ENCODE data around the gene MTX1. TPM values are rescaled to one million over a fixed set of nuclear protein-coding genes. Genes with fewer than 3 reads are reported as not detected.

MTX1 gene
- total RNA-seq, 6 donors from 2014 or later: 23.0 to 68.4 (median 37.4) TPM

DNA sequence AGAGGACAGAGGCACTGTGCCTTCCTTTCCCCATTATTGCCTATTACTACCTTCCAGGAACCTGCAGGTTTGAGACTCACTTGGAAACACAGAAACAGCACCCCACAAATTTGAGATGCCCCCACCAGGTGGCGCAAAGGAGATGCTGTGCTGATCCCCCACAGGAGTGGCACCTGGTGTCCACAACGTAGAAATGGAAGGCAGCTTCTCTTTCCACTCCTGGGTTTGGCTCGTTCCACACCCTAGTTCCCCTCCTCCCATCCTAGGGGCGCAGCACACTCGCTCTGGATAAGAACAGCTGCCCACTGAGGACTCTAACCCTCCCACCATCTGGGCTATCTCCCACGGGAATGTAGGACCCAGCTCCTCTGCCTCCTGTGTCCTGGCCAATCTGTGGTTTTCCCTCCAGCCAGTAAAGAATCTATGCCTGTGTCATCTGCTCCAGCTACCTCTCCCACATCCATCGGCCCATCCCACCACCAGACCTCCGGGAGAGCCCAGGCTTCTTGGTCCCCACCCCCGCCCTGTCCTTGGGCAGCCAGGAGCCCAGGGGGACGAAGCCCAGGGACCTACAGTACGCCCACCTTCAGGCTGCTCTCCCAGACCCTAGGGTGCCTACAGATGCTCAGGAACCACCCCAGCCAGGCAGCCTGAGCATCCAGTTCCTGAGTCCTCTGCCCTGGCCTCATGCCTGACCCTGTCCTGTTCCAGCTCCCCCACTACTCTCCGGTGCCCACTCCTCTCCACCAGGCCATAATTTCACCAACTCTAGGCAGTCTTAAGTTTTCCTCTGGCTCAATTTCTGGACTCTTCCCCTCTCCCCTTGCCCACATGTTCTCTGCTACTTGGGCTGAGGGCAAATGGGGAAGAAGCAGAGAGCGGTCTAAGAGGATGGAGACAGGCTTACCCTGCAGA lies 1.3 kb upstream of the MTX1 start:
- 34 to 35% methylated on average over 13 of the region's 13 CpGs for WGBS, 2 donors
- H3K4me3 ChIP-seq: peak overlapping the region in 3 of 4 donors; percentile 70 to 88 (median 79)
- peak; percentile 36 to 90 for DNase-seq

GRCh38 chr1:155207806-155208540 lies 522 bp upstream of the MTX1 start, which contains the start of gene THBS3:
Gene THBS3, minus strand, starts transcription at chr1:155207897. Its CDS starts 21 bp downstream, at chr1:155207876.
- WGBS, 2 donors: 20 to 23% methylated on average over 16 to 17 of the region's 17 CpGs
- Histone ChIP-seq H3K4me1 (peaks cover 26 to 32% (median 27%) of the 10 kb centered on the region in 4 donors), H3K27me3 (no peaks in the 10 kb centered on the region), H3K27ac (peak within 1 kb of the TSS; percentile 97 to 100 (median 98)), H3K36me3 (peaks cover 0 to 10% (median 3%) of the 10 kb centered on the region in 4 donors), H3K9me3 (no peaks in the 10 kb centered on the region), H3K4me3 (peak within 1 kb of the TSS; percentile 68 to 88 (median 74))
- DNase-seq (no peak), ATAC-seq (ENCODE audit: low FRiP score in 2 of 2) (peak; percentile 1 to 43)
- no peak for TF ChIP-seq POLR2AphosphoS5 (IDR thresholded peaks at IDR 0.05)
- no peak for TF ChIP-seq EP300 (IDR thresholded peaks at IDR 0.05)
- TF ChIP-seq POLR2A (IDR thresholded peaks at IDR 0.05): no peak
- TF ChIP-seq, protein P1, sequence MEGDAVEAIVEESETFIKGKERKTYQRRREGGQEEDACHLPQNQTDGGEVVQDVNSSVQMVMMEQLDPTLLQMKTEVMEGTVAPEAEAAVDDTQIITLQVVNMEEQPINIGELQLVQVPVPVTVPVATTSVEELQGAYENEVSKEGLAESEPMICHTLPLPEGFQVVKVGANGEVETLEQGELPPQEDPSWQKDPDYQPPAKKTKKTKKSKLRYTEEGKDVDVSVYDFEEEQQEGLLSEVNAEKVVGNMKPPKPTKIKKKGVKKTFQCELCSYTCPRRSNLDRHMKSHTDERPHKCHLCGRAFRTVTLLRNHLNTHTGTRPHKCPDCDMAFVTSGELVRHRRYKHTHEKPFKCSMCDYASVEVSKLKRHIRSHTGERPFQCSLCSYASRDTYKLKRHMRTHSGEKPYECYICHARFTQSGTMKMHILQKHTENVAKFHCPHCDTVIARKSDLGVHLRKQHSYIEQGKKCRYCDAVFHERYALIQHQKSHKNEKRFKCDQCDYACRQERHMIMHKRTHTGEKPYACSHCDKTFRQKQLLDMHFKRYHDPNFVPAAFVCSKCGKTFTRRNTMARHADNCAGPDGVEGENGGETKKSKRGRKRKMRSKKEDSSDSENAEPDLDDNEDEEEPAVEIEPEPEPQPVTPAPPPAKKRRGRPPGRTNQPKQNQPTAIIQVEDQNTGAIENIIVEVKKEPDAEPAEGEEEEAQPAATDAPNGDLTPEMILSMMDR (IDR thresholded peaks at IDR 0.05): no peak

More for the DNA sequence above, 1.3 kb upstream of the MTX1 start:
- Histone ChIP-seq H3K9me3 (no peaks in the 10 kb centered on the region), H3K27ac (peak overlapping the region; percentile 97 to 100 (median 98)), H3K36me3 (peaks cover 0 to 9% (median 2%) of the 10 kb centered on the region in 4 donors), H3K4me1 (peaks cover 26 to 32% (median 27%) of the 10 kb centered on the region in 4 donors), H3K27me3 (no peaks in the 10 kb centered on the region)
- peak; percentile 51 to 66 for ATAC-seq (ENCODE audit: low FRiP score in 2 of 2)
- TF ChIP-seq, protein P1 (IDR thresholded peaks at IDR 0.05): peak; percentile 62 to 90 (median 84)
- TF ChIP-seq POLR2A (IDR thresholded peaks at IDR 0.05) (no peak), POLR2AphosphoS5 (IDR thresholded peaks at IDR 0.05) (peak in 1 of 2 donors; percentile 9)

GRCh38 chr1:155209312-155209721 lies 822 bp downstream of the MTX1 start:
- peak overlapping the region; percentile 68 to 88 (median 74) for H3K4me3 ChIP-seq
- 4 to 10% methylated on average over 6 to 9 of the region's 13 CpGs for WGBS, 2 donors

More at GRCh38 chr1:155209312-155209721, 822 bp downstream of the MTX1 start:
- Histone ChIP-seq H3K36me3 (peaks cover 0 to 10% (median 3%) of the 10 kb centered on the region in 4 donors), H3K27me3 (no peaks in the 10 kb centered on the region), H3K4me1 (peaks cover 26 to 32% (median 27%) of the 10 kb centered on the region in 4 donors), H3K27ac (peak overlapping the region; percentile 97 to 100 (median 98)), H3K9me3 (no peaks in the 10 kb centered on the region)
- TF ChIP-seq POLR2A (IDR thresholded peaks at IDR 0.05): no peak
- no peak for TF ChIP-seq EP300 (IDR thresholded peaks at IDR 0.05)
- TF ChIP-seq, protein P1 (IDR thresholded peaks at IDR 0.05): no peak
- no peak for TF ChIP-seq POLR2AphosphoS5 (IDR thresholded peaks at IDR 0.05)
- no peak for ATAC-seq (ENCODE audit: low FRiP score in 2 of 2)
- DNase-seq: no peak

All from upper lobe of left lung (tissue), 6 donors.